AG04449 (cell line): ENCODE data around the gene PDLIM3.

Experiments
- CTCF ChIA-PET: fragments of 350-600 bp; formaldehyde crosslinking; extraction: SDS; loops from one replicate; lab custom pipeline; 2021; ENCODE audit warnings: antibody characterized with exemption; lab: Yijun Ruan, JAX
- POLR2A ChIA-PET: fragments of 400-600, 350-600 bp; formaldehyde crosslinking; extraction: SDS; loops from one replicate; lab custom pipeline; 2020; ENCODE audit warnings: antibody characterized with exemption, inconsistent platforms; lab: Yijun Ruan, JAX
- DNase-seq: peaks from one replicate; pipeline ENCODE4 v3.0.0-alpha.2; 2010; ENCODE audit warnings: low read depth, low spot score
- H3K4me3 ChIP-seq: 2 replicates; pipeline ENCODE4 v1.5.1; 2011; ENCODE audit warnings: low read depth, mild to moderate bottlenecking, control low read depth, low read length
- TF ChIP-seq, protein P1 (sequence below): IDR thresholded peaks from one replicate; pipeline ENCODE4 v1.5.1; 2011; ENCODE audit warnings: mild to moderate bottlenecking, moderate library complexity, low read length, control low read depth, inconsistent platforms; ENCODE audit not compliant: insufficient read depth; ENCODE audit errors: missing control alignments

Gene PDLIM3

DNA sequence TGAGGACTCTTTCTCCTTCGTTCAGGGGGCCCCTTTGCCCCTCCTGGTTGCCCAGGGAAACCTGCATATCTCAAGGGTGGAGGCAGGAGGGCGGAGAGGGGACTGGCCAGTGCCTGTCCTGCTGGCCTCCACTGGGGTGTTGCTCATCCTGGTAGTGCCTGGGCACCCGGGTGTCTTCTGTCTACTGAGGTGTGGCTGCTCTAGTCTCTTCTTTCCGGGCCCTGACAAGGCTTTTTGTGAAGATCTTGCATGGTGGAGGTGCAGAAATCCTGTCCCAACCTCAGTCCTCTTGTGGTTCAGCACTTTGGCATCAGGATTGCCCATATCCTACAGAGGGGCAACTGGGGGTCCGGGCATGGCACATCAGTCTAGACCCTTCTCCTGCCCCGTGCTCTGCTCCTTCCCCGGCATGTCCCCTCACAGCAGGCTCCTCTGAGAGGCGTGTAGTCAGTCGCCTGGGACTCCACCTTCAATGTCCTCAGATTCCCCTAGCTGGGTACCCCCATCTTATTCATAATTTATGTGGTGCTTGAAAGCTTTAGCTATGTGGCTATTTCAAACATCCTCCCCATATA lies 65.6 kb downstream of the PDLIM3 start:
- CTCF ChIA-PET, result no interaction called here
- H3K4me3 ChIP-seq, result no peak overlapping the region
- DNase-seq, result no peak
- POLR2A ChIA-PET, result no interaction called here
- TF ChIP-seq, protein P1, sequence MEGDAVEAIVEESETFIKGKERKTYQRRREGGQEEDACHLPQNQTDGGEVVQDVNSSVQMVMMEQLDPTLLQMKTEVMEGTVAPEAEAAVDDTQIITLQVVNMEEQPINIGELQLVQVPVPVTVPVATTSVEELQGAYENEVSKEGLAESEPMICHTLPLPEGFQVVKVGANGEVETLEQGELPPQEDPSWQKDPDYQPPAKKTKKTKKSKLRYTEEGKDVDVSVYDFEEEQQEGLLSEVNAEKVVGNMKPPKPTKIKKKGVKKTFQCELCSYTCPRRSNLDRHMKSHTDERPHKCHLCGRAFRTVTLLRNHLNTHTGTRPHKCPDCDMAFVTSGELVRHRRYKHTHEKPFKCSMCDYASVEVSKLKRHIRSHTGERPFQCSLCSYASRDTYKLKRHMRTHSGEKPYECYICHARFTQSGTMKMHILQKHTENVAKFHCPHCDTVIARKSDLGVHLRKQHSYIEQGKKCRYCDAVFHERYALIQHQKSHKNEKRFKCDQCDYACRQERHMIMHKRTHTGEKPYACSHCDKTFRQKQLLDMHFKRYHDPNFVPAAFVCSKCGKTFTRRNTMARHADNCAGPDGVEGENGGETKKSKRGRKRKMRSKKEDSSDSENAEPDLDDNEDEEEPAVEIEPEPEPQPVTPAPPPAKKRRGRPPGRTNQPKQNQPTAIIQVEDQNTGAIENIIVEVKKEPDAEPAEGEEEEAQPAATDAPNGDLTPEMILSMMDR, result no peak

DNA sequence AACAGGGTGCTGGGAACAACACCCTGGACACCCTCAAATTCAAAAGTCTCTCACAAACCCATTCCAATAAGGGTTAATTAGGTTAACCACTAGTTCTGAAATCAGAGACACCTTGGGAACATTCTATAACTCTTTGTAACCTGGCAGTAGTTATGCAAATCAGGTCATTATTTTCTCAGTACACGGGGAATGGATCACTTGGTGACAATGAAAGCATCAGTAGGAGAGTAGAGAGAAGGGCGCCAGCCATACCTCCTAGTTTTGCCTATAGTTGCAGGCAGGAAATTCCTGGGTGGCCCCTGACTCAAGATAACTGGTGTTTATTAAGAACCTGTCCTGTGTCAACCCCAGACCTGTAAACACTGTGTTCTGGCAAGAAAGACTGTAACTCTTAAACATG lies 66.3 kb downstream of the PDLIM3 start:
- ChIA-PET POLR2A (no interaction called here), CTCF (no interaction called here)
- H3K4me3 ChIP-seq, result no peak overlapping the region
- TF ChIP-seq, protein P1, result no peak
- DNase-seq, result no peak

DNA sequence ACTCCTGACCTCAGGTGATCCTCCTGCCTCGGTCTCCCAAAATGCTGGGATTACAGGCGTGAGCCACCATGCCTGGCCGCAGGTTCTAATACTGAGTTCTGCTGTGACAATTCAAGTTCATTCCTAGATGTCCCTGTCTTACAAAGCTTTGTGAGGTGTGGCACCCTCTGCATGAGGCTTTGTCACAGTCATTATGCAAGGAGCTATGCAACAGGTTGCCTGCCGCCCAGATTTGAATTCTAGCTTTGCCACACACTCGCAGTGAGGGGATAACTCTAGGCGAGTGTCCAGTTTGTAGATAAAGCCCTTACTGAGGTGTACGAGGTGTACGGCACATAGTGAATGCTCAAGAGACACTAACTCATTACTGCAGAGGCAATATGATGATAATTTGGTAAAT lies 67.3 kb downstream of the PDLIM3 start:
- POLR2A ChIA-PET, result no interaction called here
- CTCF ChIA-PET, result no interaction called here
- DNase-seq, result no peak
- H3K4me3 ChIP-seq, result no peak overlapping the region
- TF ChIP-seq, protein P1, result no peak

DNA sequence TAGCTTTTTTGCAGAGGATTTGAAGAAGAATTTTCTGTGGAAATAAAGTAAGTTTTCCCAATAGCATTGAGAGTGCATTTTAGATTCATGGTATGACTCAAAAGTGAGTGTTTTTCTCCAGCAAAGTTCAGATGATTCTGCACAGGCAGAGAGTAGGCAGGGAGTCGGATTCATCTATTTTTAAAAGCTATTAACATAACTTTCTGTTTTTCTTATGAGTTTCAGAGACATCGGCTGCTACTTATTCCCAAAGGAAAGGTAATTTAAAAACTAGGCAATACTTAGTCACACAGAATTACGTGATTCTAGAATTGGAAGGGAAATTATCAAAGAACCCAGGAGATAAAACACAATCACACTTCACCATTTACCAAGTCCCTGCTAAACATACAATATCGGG lies 68.2 kb downstream of the PDLIM3 start:
- TF ChIP-seq, protein P1, result no peak
- CTCF ChIA-PET, result interaction anchor here (1.0 to 1.1 kb wide), 2 partner anchors 42 to 131 kb away, joined by 3 read pairs; no protein-coding TSS in a partner anchor
- no peak overlapping the region for H3K4me3 ChIP-seq
- no peak for DNase-seq
- POLR2A ChIA-PET, result interaction anchor here (0.5 kb wide), 1 partner anchor 107 kb away, joined by 3 read pairs; no protein-coding TSS in a partner anchor

- POLR2A ChIA-PET, result no interaction called here
Observed at GRCh38 chr4:185465707-185466106, 69.6 kb downstream of the PDLIM3 start.

GRCh38 chr4:185464887-185465286 lies 70.4 kb downstream of the PDLIM3 start:
- no peak for DNase-seq
- no peak overlapping the region for H3K4me3 ChIP-seq
- ChIA-PET POLR2A (no interaction called here), CTCF (no interaction called here)
- TF ChIP-seq, protein P1, result no peak

More at GRCh38 chr4:185465707-185466106, 69.6 kb downstream of the PDLIM3 start:
- no peak for DNase-seq
- TF ChIP-seq, protein P1, result no peak
- CTCF ChIA-PET, result no interaction called here
- H3K4me3 ChIP-seq, result no peak overlapping the region
